Urothelium cell line (cell line): Measurements from ENCODE around the gene TEX2.
A peak's percentile ranks its signal among the peaks of the same experiment; 100 is the strongest.
"Not testable (repeated sequence)": the region's sequence is repeated elsewhere in the genome, so short reads cannot be mapped to it uniquely, and the experiment has no call there.

Experiments
- DNase-seq: peaks from one replicate; pipeline ENCODE4 v3.0.0; 2011; ENCODE audit warnings: low spot score, mixed read lengths
- FAIRE-seq: peaks from 2 replicates; lab custom pipeline; 2011; peaks lifted over from hg19 to GRCh38; lab: Jason Lieb, UNC

Gene TEX2

GRCh38 chr17:64187093-64187895 lies 75.8 kb downstream of the TEX2 start:
- no peak for FAIRE-seq
- no peak for DNase-seq

DNA sequence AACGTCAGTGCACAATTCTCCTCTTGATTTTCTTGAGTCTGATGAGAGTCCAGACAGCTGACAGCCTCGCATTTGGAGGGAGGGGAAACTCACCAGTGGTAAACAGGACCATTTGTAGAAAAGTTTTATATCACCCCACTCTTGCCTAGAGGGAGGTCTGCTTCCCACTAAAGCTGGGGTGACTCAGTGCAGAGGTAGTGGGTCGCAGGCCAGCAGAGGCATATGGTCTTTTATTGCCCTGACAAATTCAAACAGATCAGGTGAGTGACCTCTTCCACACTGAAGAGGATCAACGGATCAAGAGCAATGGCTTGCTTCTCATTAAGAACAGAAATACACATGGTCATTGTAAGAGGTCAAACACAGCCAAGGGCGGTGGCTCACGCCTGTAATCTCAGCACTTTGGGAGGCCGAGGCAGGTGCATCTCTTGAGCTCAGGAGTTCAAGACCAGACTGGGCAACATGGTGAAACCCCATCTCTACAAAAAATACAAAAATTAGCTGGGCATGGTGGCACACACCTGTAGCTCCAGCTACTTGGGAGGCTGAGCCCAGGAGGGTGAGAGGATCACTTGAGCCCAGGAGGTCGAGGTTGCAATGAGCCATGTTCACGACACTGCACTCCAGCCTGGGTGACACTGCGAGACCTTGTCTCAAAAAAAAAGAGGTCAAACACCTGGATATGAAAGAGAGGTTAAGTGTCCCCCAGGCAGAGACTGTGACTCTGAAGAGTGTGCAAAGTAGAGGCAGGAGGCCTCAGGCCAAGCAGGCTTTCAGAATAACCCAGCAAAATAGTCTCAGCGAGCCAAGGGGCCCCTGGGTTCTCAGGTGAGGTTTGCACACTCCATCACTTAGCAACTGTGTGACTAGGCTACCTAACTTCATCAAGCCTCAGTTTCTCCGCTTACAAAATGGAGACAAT lies 76.6 kb downstream of the TEX2 start:
- peak; percentile 79 for FAIRE-seq
- DNase-seq, result no peak

- not testable (repeated sequence) for DNase-seq, FAIRE-seq
Measured at GRCh38 chr17:64185557-64185956, 77.5 kb downstream of the TEX2 start.

DNA sequence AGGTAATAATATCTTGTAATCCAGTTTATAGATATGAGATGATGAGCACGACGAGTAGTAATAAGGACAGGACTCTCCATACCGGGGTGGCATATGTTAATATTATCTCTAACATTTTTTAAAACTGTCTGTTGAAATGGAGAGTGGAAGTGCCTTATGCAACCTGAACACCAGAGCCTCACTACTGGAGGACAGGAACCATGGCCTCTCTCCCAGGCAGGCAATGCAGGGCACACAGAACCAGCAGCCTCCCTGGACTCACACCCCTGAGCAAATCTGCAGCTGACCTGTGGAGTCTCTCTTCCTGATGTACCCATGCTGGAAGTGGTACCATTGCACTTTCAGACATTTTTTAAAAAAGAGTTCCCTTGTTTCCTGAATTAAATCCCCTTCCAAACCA lies 78.0 kb downstream of the TEX2 start:
- FAIRE-seq (no peak), DNase-seq (no peak)

DNA sequence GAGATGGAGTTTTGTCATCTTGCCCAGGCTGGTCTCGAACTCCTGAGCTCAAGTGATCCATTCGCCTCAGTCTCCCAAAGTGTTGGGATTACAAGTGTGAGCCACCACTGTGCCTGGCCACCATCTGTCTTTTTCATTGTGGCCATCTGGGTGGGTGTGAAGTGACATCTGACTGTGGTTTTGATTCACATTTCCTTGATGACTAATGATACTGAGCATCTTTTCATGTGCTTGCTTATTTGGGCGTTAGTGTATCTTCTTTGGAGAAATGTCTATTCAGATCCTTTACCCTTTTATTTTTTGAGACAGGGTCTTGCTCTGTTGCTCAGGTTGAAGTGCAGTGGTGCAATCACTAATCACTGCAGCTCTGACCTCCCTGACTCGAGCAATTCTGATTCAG lies 79.2 kb downstream of the TEX2 start:
- no peak for DNase-seq

DNA sequence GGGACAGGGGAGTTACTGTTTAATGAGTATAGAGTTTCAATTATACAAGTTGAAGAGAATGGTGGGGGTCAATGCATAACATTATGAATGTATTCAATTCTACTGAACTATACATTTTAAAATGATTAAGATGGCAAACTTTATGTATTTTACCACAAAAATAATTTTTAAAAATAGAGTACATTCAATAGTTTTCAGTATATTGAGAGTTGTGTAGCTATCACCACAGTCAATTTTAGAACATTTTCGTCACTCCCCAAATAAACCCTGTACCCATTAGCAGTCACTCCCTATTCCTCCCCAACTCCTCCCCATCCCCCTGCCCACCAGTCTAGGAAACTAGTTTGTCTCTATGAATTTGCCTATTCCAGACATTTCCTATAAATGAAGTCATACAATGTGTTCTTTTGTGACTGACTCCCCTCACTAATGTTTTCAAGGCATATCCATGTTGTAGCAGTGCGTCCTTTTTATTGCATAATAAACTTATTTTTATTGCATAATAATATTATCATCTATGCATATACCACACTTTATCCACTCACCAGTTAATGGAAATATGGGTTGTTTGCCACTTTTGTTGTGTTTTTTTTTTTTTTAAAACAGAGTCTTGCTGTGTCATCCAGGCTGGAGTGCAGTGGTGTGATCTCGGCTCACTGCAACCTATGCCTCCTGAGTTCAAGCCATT lies 80.6 kb downstream of the TEX2 start:
- FAIRE-seq, result no peak
- DNase-seq, result no peak

More for the DNA sequence above, 79.2 kb downstream of the TEX2 start:
- no peak for FAIRE-seq

- FAIRE-seq (no peak), DNase-seq (no peak)
Measured at GRCh38 chr17:64180089-64181073, 82.7 kb downstream of the TEX2 start.

DNA sequence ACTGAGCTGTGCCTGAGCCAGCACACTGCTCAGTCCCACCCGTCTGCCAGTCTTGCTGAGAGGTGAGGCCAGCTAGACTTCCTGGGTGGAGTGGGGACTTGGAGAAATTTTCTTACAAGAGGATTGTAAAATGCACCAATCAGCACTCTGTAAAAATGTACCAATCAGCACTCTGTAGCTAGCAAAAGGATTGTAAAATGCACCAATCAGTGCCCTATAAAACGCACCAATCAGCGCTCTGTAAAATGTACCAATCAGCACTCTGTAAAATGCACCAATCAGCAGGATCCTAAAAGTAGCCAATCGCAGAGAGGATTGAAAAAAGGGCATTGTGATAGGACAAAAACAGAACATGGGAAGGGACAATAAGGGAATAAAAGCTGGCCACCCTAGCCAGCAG lies 84.0 kb downstream of the TEX2 start:
- not testable (repeated sequence) for DNase-seq, FAIRE-seq

- FAIRE-seq (no peak), DNase-seq (no peak)
Measured at GRCh38 chr17:64178011-64178825, 84.8 kb downstream of the TEX2 start.

- FAIRE-seq (no peak), DNase-seq (no peak)
Measured at GRCh38 chr17:64177311-64178010, 85.6 kb downstream of the TEX2 start.

DNA sequence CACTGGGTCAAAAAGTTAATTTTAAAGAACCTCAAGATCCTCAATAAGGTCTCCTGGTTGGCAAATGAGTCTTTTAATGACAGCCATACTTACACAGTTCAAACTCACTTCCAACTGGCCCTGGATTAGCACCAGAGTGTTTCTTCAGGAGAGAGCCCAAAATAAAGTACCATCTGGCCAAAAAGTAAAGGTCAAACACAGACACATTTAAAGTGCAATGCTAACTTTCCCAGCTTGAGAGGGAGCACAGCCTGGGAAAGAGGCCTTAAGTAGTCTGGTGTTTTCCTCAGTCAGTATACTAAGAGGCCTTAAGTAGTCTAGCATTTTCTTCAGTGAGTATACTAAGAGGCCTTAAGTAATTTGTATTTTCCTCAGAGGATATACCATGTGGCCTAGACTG lies 86.5 kb downstream of the TEX2 start:
- FAIRE-seq, result no peak
- DNase-seq, result no peak

GRCh38 chr17:64174686-64175456 lies 88.2 kb downstream of the TEX2 start:
- no peak for FAIRE-seq

GRCh38 chr17:64173646-64174045 lies 89.4 kb downstream of the TEX2 start:
- DNase-seq (no peak), FAIRE-seq (no peak)

More at GRCh38 chr17:64174686-64175456, 88.2 kb downstream of the TEX2 start:
- DNase-seq, result no peak

DNA sequence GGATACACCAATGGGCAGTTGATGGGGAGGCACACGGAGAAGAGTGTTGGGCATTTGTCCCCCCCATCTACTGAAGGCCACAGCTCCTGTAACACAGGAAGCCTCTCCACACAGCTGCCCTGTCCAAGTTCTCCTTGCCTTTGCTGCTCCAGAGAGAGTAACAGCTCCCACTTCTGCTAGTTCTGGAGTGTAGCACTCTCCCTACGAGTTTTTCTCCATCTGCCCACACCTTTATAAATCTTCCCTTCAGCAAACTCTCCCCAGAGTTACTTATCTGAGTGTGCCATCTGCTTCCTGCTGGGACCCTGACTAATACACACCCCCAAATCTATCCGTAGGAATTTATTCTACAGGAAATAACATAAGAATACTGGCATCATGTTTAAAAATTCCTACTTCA lies 90.5 kb downstream of the TEX2 start:
- FAIRE-seq (no peak), DNase-seq (no peak)

DNA sequence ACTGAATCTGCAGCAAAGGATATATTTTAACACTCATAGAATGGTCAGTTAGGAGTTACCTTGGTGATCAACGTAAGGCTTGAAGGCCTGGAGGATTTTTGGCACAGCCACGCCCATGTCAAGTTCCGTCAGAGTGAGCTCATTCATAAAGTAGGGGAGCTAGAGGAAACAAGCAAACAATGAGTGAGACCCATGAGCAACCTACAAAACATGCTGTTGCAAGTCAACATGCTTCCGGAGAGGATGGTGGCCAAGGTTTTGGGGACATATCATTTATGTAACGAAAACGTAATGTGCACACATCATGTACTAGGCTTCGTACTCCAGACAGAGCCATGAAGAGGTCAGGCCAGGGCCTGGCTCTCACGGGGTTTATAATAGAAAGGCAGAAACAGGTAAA lies 92.0 kb downstream of the TEX2 start:
- no peak for FAIRE-seq
- no peak for DNase-seq

DNA sequence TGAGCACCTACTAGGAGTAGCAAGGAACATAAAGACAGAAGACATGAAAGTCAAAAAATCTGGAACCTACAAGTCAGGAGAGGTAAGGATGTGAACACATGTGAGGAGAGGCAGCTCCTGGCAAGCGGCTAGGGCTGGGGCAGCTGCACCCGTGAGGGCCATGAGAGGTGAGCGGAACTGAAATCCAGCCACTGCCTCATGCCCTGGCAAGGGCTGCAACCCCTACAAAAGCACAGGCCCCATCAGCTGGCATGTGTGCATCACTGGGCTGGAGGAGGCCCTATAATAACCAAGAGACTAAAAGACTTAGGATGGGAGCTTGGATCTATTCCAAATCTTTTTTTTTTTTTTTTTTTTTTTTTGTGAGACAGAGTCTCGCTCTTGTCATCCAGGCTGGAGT lies 92.8 kb downstream of the TEX2 start:
- FAIRE-seq (no peak), DNase-seq (no peak)

DNA sequence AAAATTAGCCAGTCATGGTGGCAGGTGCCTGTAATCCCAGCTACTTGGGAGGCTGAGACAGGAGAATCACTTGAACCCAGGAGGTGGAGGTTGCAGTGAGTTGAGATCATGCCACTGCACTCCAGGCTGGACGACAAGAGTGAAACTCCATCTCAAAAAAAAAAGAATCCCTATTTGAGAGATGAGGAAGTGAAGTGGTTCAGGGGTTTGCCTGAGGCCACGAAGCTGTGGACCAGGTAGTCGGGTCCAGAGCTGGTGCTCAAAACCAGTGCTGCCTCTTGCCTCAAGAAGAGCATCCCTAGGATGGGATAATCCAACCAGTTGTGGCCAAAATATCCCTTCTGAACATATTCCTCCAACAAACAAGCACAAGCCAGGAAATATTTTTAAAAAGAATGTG lies 95.4 kb downstream of the TEX2 start:
- FAIRE-seq, DNase-seq: not testable (repeated sequence)

GRCh38 chr17:64166876-64167275 lies 96.2 kb downstream of the TEX2 start:
- DNase-seq, result no peak
- no peak for FAIRE-seq
